GM18861 (cell line): ENCODE data around the gene ABCB8.
"Not testable (repeated sequence)": the region's sequence is repeated elsewhere in the genome, so short reads cannot be mapped to it uniquely, and the experiment has no call there.

Experiments
- ATAC-seq: cut with Tn5 transposase; IDR thresholded peaks from one replicate; pipeline ENCODE4 v1.9.1; 2021; ENCODE audit not compliant: unreplicated experiment

ABCB8 gene

DNA sequence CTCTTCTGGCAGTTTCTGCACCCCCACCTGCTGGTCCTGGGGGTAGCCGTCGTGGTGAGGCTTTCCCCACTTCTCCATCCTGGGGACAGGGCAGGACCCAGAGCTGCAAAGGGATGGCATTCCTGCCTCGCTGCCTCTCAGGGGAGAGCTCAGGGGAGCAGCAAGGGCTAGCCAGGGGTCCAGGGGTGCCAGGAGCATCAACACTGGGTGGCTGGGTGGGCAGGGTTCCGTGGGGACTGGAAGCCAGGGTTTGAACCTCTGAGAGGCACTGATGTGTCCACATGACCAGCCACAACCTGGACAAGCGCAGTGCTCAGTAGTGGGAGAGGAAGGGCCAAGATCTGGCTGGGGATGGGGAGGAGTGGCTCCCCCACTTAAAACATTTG lies 5.6 kb downstream of the ABCB8 start:
- ATAC-seq = no peak

DNA sequence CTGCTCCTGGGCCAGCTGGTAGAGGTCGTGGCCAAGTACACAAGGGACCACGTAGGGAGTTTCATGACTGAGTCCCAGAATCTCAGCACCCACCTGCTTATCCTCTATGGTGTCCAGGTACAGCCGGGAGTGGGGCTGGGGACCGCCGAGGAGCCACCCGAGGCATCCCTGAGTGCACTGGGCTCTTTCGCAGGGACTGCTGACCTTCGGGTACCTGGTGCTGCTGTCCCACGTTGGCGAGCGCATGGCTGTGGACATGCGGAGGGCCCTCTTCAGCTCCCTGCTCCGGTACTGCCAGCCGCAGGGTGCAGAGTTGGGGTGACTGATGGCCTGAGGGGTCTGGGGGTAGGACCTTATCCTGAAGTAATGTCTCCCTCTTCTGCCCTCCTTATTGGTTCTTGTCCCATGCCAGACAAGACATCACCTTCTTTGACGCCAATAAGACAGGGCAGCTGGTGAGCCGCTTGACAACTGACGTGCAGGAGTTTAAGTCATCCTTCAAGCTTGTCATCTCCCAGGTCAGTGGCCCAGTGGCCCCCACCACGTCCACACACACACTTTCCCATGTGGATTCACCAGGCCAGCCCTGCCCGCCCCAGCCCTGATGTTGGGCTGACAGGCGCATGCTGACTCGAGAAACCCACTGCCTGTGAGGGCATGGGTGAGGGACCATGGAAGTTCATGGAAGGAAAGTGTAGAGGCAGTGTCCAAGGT lies 6.2 kb downstream of the ABCB8 start:
- ATAC-seq = no peak

GRCh38 chr7:151035026-151035717 lies 6.9 kb downstream of the ABCB8 start:
- no peak for ATAC-seq

- no peak for ATAC-seq
Measured at GRCh38 chr7:151035902-151036301, 7.7 kb downstream of the ABCB8 start.

DNA sequence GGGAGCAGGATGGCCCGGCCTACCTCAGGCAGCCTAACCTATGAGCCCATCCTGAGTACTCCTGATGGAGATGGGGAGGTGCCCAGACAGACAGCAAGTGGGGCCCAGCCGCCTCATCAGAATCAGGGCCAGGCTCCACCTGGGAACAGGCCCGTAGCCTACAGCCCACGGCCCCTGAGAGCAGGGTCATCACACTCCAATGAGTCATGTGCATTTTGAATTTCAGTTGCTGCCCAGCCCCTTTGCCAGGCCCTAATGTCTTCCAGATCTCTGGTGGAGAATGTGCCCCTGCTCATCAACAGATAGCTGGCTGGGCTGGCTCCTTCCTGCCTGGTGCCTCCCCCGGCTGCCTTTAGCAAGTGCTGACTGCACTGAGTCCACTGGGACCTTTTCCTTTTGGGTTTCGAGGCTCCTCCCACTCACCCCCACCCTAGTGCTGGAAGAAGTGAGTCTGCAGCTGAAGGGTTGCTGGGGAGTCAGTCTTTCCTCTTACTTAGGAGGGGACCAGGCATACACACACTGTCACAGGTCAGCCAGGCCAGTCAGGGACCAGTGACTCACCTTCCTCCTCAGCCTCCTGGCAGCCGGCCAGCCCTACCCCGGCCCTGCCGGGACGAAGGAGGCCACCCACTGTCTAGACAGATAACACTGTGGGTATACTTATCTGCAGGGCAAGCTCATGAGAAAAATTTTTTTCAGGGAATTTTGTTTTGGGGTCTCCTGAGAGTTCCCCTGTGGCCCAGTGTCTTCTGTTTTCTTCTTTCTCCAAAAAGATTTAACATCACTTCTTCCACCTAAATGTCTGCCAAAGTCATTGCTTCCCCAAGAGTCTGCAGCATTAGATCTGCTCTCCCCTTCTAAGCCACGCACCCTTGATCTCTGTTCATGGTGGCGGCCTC lies 10.9 kb downstream of the ABCB8 start:
- ATAC-seq = peak; percentile 65

GRCh38 chr7:151039850-151040548 lies 11.7 kb downstream of the ABCB8 start:
- ATAC-seq = no peak

DNA sequence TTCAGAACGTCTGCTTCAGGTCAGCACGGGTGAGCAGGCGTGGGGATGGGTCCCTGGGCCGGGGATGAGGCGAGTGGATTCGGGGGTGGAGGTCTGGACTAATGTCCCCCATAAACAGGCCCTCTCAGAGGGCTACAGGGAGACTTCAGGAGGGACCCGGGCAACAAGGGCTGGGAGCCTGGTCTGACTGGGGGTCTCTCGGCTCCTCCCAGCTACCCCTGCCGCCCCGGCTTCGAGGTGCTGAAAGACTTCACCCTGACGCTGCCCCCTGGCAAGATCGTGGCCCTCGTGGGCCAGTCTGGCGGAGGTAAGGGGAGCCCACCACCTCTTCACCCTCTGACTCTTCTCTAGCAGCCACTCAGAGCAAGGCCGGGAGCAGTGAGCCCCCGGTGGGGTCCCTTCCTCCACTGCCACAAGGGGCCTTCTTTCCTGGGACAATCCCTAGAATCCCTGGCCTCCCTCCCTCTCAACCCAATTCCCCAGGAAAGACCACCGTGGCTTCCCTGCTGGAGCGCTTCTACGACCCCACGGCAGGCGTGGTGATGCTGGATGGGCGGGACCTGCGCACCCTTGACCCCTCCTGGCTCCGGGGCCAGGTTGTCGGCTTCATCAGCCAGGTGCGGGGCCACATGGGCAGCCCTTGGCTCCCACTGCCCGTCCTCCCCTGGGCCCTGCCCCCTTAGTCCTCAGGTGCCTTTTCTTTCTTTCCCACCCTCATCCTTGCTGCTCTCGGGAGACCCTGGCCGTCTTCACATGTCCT lies 12.5 kb downstream of the ABCB8 start:
- ATAC-seq = no peak

DNA sequence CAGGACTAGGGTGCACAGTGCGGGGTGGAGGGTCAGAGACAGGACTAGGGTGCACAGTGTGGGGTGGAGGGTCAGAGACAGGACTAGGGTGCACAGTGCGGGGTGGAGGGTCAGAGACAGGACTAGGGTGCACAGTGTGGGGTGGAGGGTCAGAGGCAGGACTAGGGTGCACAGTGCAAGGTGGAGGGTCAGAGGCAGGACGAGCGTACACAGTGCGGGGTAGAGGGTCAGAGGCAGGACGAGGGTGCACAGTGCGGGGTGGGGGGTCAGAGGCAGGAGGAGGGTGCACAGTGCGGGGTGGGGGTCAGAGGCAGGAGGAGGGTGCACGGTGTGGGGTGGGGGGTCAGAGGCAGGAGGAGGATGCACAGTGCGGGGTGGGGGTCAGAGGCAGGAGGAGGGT lies 15.2 kb downstream of the ABCB8 start:
- not testable (repeated sequence) for ATAC-seq

- no peak for ATAC-seq
Measured at GRCh38 chr7:151043959-151044358, 15.7 kb downstream of the ABCB8 start.

GRCh38 chr7:151045262-151045661 lies 17.0 kb downstream of the ABCB8 start:
- ATAC-seq = no peak

DNA sequence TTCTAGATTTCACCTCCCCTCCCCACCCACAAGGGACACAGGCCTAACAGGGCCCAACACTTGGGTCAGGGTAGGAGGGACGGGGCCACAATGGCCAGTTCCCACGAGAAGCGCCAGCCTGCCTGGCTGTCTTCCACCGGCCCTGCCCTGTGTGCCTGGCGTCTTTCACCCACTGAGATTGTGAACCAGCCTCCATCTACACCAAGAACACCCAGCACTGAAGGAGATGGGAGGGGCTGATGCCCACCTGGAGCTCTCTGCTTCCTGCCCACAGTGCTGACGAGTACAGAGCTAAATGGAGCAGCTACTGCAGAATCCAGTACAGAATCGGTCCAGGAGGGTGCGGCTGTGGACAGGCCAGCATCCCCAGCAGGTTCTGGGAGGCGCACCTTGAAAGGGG lies 17.7 kb downstream of the ABCB8 start:
- ATAC-seq = no peak

DNA sequence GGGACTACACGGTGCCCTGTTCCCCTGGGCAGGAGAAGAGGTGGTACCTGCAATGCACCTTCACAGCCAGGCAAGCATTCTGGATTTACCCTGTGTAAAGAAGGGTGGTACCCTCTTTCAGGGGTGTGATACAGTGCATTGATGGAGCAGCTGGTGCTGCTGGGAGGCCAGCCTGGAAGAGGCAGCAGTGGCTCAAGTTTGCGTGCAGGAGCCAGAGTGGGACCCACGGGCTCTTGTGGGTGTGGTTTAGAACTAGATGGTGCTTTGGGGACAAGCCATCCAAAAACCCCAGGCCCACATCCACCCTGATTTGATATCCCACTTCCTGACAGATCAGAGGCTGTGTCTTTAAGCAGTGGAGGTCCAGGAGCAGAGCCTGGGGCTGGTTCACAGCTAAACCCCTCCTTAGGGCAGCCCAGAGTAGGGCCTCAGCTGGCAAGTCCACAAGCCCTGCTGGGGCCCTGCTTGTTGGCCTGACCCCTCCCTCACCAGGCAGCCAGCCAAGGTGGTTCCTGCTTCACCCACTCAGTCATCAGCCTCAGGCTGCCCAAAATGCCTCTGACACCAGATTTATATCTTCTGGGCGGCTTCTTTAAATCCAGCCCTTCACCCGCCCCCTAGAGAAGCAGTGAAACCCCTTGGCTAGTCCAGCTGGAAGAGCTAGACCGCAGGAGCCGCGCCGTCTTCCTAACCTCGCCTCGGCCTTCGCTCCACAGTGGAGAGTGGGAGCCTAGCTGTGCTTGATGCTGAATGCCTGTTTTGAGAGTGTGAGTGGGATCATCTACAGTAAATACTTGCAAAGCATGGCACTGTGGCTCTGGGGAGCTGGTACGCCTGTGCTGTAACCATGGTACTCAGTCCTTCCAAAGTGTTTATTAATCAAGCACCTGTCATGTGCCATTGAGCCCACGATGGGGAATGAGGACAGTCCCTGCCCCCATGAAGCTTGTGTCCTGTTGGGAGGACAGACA lies 18.6 kb downstream of the ABCB8 start:
- ATAC-seq = no peak

DNA sequence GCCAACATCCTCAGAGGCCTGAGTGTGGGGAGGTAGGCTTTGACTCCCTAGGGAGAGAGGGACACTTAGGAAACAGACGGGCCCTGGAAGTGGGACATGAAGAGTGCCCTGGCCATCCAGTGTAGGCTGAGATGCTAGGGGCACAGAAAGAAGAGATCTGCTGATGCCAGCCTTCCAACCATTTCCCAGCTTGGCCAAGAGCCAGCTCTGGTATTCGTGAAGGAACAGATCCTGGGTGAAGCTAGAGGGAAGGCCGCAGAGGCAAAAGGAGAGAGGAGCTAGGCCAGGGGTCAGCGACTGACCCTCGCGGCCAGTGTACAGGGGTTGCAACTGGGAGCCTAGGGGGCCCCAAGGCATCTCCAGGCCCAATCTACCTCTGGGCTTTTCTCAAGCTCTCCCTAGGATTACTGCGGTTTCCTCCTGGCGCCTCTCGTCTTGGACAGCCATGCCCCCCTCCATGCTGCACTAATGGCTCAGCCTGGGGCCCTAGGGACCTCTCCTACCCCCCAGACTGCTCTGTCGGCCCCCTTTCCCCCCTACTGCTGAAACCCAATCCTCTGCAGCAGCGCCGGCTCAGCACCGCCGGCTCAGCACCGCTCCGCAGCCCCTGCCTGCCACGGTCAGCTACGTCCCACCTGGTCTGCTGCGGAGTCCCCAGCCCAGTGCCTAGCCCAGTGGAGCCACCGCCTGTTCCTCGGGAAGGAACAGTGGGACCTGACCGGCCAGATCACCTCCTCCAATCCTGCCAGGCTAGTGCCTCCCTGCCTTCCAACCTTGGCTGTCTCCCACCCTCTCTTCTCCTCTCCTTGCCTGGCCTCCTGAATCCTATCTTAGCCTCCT lies 19.9 kb downstream of the ABCB8 start, which contains the start of gene ASIC3:
TSS of gene ASIC3 (plus strand) at position 556 of the 840 bp plus-strand sequence. CDS start 355 bp downstream, outside the sequence.
- ATAC-seq = no peak

- ATAC-seq = no peak
Measured at GRCh38 chr7:151048911-151049463, 20.7 kb downstream of the ABCB8 start.

DNA sequence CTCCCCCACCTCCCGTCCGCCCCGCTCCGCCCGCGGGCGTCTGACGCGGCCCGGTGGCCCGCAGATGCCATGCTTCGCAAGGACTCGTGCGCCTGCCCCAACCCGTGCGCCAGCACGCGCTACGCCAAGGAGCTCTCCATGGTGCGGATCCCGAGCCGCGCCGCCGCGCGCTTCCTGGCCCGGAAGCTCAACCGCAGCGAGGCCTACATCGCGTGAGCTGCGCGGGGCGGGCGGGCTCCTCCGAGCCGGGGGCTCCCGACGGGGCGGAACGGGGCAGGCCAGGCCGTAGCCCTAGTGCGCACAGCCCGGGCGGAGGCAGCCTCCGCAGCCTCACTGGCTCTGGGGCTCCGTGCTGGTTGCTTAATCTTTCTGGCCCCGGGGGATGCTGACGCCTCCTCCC lies 22.9 kb downstream of the ABCB8 start:
- ATAC-seq = no peak

- no peak for ATAC-seq
Measured at GRCh38 chr7:151053096-151053495, 24.8 kb downstream of the ABCB8 start.

- no peak for ATAC-seq
Measured at GRCh38 chr7:151053751-151054150, 25.5 kb downstream of the ABCB8 start.

DNA sequence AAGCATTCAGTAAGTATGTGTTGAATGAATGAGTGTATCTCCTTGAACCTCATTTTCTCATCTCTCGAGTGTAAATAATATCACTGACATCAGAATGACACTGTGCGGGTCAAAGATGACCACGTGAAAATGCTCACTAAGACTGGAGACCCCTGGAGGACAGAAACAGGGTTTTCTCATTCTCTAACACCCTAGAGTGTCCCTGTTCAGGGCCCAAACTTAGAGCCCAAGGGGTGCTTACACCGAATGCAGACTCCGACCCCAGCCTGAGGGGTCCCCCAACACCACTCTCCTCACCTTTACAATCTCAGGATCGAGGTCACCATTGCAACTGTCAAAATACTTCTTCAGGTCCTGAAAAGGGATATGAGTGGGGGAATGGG lies 28.0 kb downstream of the ABCB8 start:
- ATAC-seq = no peak
